HepG2 (cell line): Measurements from ENCODE around the gene RIMBP2. TPM values are rescaled to one million over a fixed set of nuclear protein-coding genes. Genes with fewer than 3 reads are reported as not detected.

ENCODE experiments used
- ATAC-seq: fragments of 200-7000 bp; cut with Tn5 transposase; 3 replicates; pipeline ENCODE4 v1.9.1; 2020; ENCODE audit warnings: mild to moderate bottlenecking, moderate library complexity
- BruUV-seq: library from RNA; stranded (reverse); fragments of 400-500 nt; replicated peaks from 2 replicates; lab custom pipeline; 2021; lab: Mats Ljungman, UMichigan
- CTCF ChIA-PET: fragments of 300-600 bp; formaldehyde crosslinking; extraction: SDS; loops from one replicate; lab custom pipeline; 2021; ENCODE audit warnings: low total read pairs, inconsistent platforms, low intra/inter-chr PET ratio; lab: Yijun Ruan, JAX
- POLR2A ChIA-PET: fragments of 350-600 bp; sonication (Branson Sonifier 250); formaldehyde crosslinking; loops from one replicate; lab custom pipeline; 2020; ENCODE audit warnings: antibody characterized with exemption, inconsistent platforms; lab: Yijun Ruan, JAX
- DNase-seq: peaks from one replicate; pipeline ENCODE4 v3.0.0-alpha.2; 2015; ENCODE audit warnings: low spot score
- FAIRE-seq: peaks from 3 replicates; lab custom pipeline; 2011; peaks lifted over from hg19 to GRCh38; lab: Jason Lieb, UNC
- H2AFZ ChIP-seq: one replicate; pipeline ENCODE4 v1.6.1; 2011; ENCODE audit warnings: low read length, inconsistent platforms
- H3K27ac ChIP-seq: fragments of 300-600 bp; 3 replicates; pipeline ENCODE4 v1.8.0; 2011; ENCODE audit warnings: mixed run types, mild to moderate bottlenecking, mixed read lengths, low read length, inconsistent platforms; ENCODE audit not compliant: insufficient read depth; ENCODE audit errors: extremely low read length
- H3K27me3 ChIP-seq, 2 experiments: fragments of 200-600 bp in 1 of 2; 2 replicates in 1 of 2; 3 replicates in 1 of 2; pipeline versions ENCODE4 v1.6.0 to v1.8.0; 2011; ENCODE audit warnings: low read length in 2 of 2, mild to moderate bottlenecking in 2 of 2, moderate library complexity in 2 of 2, inconsistent platforms in 1 of 2; ENCODE audit not compliant: insufficient read depth in 2 of 2, control insufficient read depth in 1 of 2
- H3K36me3 ChIP-seq, 2 experiments: fragments of 200-600 bp in 1 of 2; replicated peaks in 1 of 2; 2 replicates in 1 of 2; 3 replicates in 1 of 2; pipeline versions ENCODE4 v1.5.1 to v1.8.0; 2011; ENCODE audit warnings: low read length in 2 of 2, inconsistent platforms in 1 of 2; ENCODE audit not compliant: insufficient read depth in 2 of 2, control insufficient read depth in 1 of 2
- H3K4me1 ChIP-seq: 2 replicates; pipeline ENCODE4 v1.5.1; 2012; ENCODE audit warnings: low read length, inconsistent platforms; ENCODE audit not compliant: insufficient read depth
- H3K4me2 ChIP-seq: 2 replicates; pipeline ENCODE4 v1.6.0; 2011; ENCODE audit warnings: low read depth, low read length, inconsistent platforms
- H3K4me3 ChIP-seq, 3 experiments: fragments of 200-600 bp in 1 of 3; sonication (generic), shearing (Covaris generic) in 1 of 3; replicated peaks in 1 of 3; 2 replicates each; pipeline ENCODE4 v1.5.1; 2011 to 2016; ENCODE audit warnings: low read length in 3 of 3, inconsistent platforms in 2 of 3, low read depth in 2 of 3, mild to moderate bottlenecking in 2 of 3, control low read depth in 1 of 3, mixed read lengths in 1 of 3; ENCODE audit not compliant: insufficient read depth in 1 of 3
- H3K79me2 ChIP-seq: one replicate; pipeline ENCODE4 v1.6.1; 2011; ENCODE audit warnings: low read length, inconsistent platforms; ENCODE audit not compliant: insufficient read depth
- H3K9ac ChIP-seq: 2 replicates; pipeline ENCODE4 v1.6.0; 2011; ENCODE audit warnings: mild to moderate bottlenecking, low read depth, low read length, inconsistent platforms; ENCODE audit not compliant: insufficient read depth
- H3K9me3 ChIP-seq: 2 replicates; pipeline ENCODE4 v1.5.1; 2012; ENCODE audit warnings: mild to moderate bottlenecking, low read length
- H4K20me1 ChIP-seq: 2 replicates; pipeline ENCODE4 v1.6.0; 2011; ENCODE audit warnings: inconsistent platforms, mild to moderate bottlenecking, low read length, moderate library complexity; ENCODE audit not compliant: insufficient read depth
- AKAP8 ChIP-seq: sonication (generic); formaldehyde crosslinking; IDR thresholded peaks from 2 replicates; pipeline ENCODE4 v1.5.1; 2020; ENCODE audit warnings: mild to moderate bottlenecking, missing genetic modification reagents
- CCAR2 ChIP-seq: fragments of 200-400 bp; formaldehyde crosslinking; optimal IDR thresholded peaks from 2 replicates; pipeline ENCODE3; 2018; ENCODE audit warnings: low read depth, mild to moderate bottlenecking, low read length, moderate library complexity
- CHCHD3 ChIP-seq: sonication (generic); formaldehyde crosslinking; IDR thresholded peaks from 2 replicates; pipeline ENCODE4 v1.8.0; 2022; ENCODE audit warnings: mild to moderate bottlenecking, missing genetic modification reagents, moderate library complexity
- ELF4 ChIP-seq: sonication (generic); formaldehyde crosslinking; IDR thresholded peaks from 2 replicates; pipeline ENCODE4 v1.5.0; 2020; ENCODE audit warnings: missing genetic modification reagents, mild to moderate bottlenecking, moderate library complexity, borderline replicate concordance
- ELK4 ChIP-seq: sonication (generic); formaldehyde crosslinking; IDR thresholded peaks from 2 replicates; pipeline ENCODE4 v1.9.0; 2021; ENCODE audit warnings: missing genetic modification reagents, borderline replicate concordance
- GATA4 ChIP-seq: sonication (generic); IDR thresholded peaks from 2 replicates; pipeline ENCODE4 v1.6.1; 2016; ENCODE audit warnings: antibody characterized with exemption, low read depth, borderline replicate concordance
- HBP1 ChIP-seq: IDR thresholded peaks from 2 replicates; pipeline ENCODE4 v1.6.1; 2016; ENCODE audit warnings: low read depth, control low read depth
- JDP2 ChIP-seq: sonication (generic); formaldehyde crosslinking; IDR thresholded peaks from 2 replicates; pipeline ENCODE4 v1.8.1; 2022; ENCODE audit warnings: missing genetic modification reagents, borderline replicate concordance
- KAT8 ChIP-seq: IDR thresholded peaks from 2 replicates; pipeline ENCODE4 v1.6.1; 2016; ENCODE audit warnings: missing genetic modification reagents, missing compliant biosample characterization
- SNAI1 ChIP-seq: sonication (generic); formaldehyde crosslinking; IDR thresholded peaks from 2 replicates; pipeline ENCODE4 v1.5.0; 2020; ENCODE audit warnings: mild to moderate bottlenecking, missing genetic modification reagents, borderline replicate concordance
- SP5 ChIP-seq: IDR thresholded peaks from 2 replicates; pipeline ENCODE4 v1.6.1; 2016; ENCODE audit warnings: low read depth, borderline replicate concordance
- TRIM22 ChIP-seq: fragments of 450-650 bp; IDR thresholded peaks from 2 replicates; pipeline ENCODE4 v1.6.1; 2017
- ZBTB42 ChIP-seq: sonication (generic); formaldehyde crosslinking; IDR thresholded peaks from 2 replicates; pipeline ENCODE4 v1.5.0; 2020; ENCODE audit warnings: mild to moderate bottlenecking, missing genetic modification reagents
- ZNF326 ChIP-seq: sonication (generic); formaldehyde crosslinking; IDR thresholded peaks from 2 replicates; pipeline ENCODE4 v1.4.0; 2020; ENCODE audit warnings: missing genetic modification reagents, borderline replicate concordance
- ZNF543 ChIP-seq: sonication (generic); formaldehyde crosslinking; IDR thresholded peaks from 2 replicates; pipeline ENCODE4 v1.4.0; 2020; ENCODE audit warnings: mild to moderate bottlenecking, missing genetic modification reagents
- ZNF619 ChIP-seq: sonication (generic); formaldehyde crosslinking; IDR thresholded peaks from 2 replicates; pipeline ENCODE4 v1.4.0; 2020; ENCODE audit warnings: mild to moderate bottlenecking, missing genetic modification reagents
- ZNF629 ChIP-seq: sonication (generic); formaldehyde crosslinking; conservative IDR thresholded peaks from 2 replicates; pipeline ENCODE4 v1.5.0; 2020; ENCODE audit warnings: missing genetic modification reagents
- ZNF710 ChIP-seq: sonication (generic); formaldehyde crosslinking; IDR thresholded peaks from 2 replicates; pipeline ENCODE4 v1.5.0; 2020; ENCODE audit warnings: mild to moderate bottlenecking, missing genetic modification reagents, borderline replicate concordance
- ZNF839 ChIP-seq: sonication (generic); formaldehyde crosslinking; IDR thresholded peaks from 2 replicates; pipeline ENCODE4 v1.4.0; 2020; ENCODE audit warnings: missing genetic modification reagents, mild to moderate bottlenecking, borderline replicate concordance
- WGBS: methylation state at CpG from one replicate; pipeline ENCODE4 v1.1.6; 2017; ENCODE audit warnings: low lambda C conversion rate; 5-methylcytosine and 5-hydroxymethylcytosine counted together
- in situ Hi-C: cut with HindIII; loops from 2 replicates; pipeline ENCODE4 v1.10.0; 2017; ENCODE audit warnings: low pct_unique_long_range_greater_than_20kb; ENCODE audit not compliant: extremely low pct_ligation_motif_present
- intact Hi-C: fragments of 100-400 bp; cut with micrococcal nuclease; formaldehyde crosslinking; loops from one replicate; pipeline ENCODE4 v1.10.0; 2022; ENCODE audit not compliant: unreplicated experiment
- polyA plus RNA-seq, 8 experiments: library from polyadenylated mRNA; depleted of rRNA in 3 of 8; stranded (reverse) in 7 of 8; unstranded in 1 of 8; fragments of >200 nt; fragmentation: Illumina TruSeq in 4 of 8; extraction: Trizol in 4 of 8; gene quantifications; 2 replicates each; pipeline versions ENCODE4 v1.2.1 to v1.2.3, GENCODE V29; 2011 to 2016; ENCODE audit warnings: low read depth in 4 of 8, missing spikeins in 1 of 8, mixed read lengths in 1 of 8; ENCODE audit not compliant: insufficient read depth in 1 of 8
- total RNA-seq, 5 experiments: library from RNA; depleted of rRNA; stranded (reverse); fragments of >200 nt; fragmentation: Illumina TruSeq; extraction: Trizol; gene quantifications; 2 replicates each; pipeline ENCODE4 v1.2.3, GENCODE V29; 2016; ENCODE audit warnings: low read depth in 1 of 5

Gene RIMBP2
- total and polyA plus RNA-seq, 2 of the 13 experiments (the other 11 are each of a cell fraction or from before 2014, with no cell fraction given) = 0.03 TPM; not detected in 1

GRCh38 chr12:130511285-130511684 is 204.8 kb downstream of the RIMBP2 start:
- Histone ChIP-seq H3K9ac (no peak overlapping the region), H3K27ac (no peak overlapping the region), H3K4me3 (no peak overlapping the region), H4K20me1 (no peaks in the 10 kb centered on the region), H3K4me2 (no peak overlapping the region), H3K9me3 (no peaks in the 10 kb centered on the region), H3K27me3 (peaks cover 3 to 23% of the 10 kb centered on the region in 2 experiments; a peak in 3 of 5 replicates), H3K4me1 (no peaks in the 10 kb centered on the region), H3K36me3 (no peaks in the 10 kb centered on the region), H3K79me2 (no peaks in the 10 kb centered on the region), H2AFZ (no peak overlapping the region)
- BruUV-seq = no TSS peak
- FAIRE-seq (no peak), ATAC-seq (no peak), DNase-seq (no peak)
- POLR2A ChIA-PET = no interaction called here
- WGBS = 27% methylated on average over 9 of the region's 12 CpGs
- intact Hi-C loops (no loop called here), in situ Hi-C loops (no loop called here)
- CTCF ChIA-PET = no interaction called here
- TF ChIP-seq ELK4 = no peak
- no peak for TF ChIP-seq CCAR2
- no peak for TF ChIP-seq ZNF326 (CRISPR knock-in tag)
- TF ChIP-seq KAT8 = no peak
- TF ChIP-seq JDP2 (CRISPR knock-in tag) = no peak
- no peak for TF ChIP-seq ZNF710 (CRISPR knock-in tag)
- no peak for TF ChIP-seq CHCHD3 (CRISPR knock-in tag)
- no peak for TF ChIP-seq SNAI1
- TF ChIP-seq ZBTB42 (CRISPR knock-in tag) = no peak
- TF ChIP-seq ZNF839 (CRISPR knock-in tag) = no peak
- TF ChIP-seq GATA4 = no peak
- no peak for TF ChIP-seq AKAP8 (CRISPR knock-in tag)
- TF ChIP-seq ELF4 (CRISPR knock-in tag) = no peak
- TF ChIP-seq ZNF629 (CRISPR knock-in tag) = no peak
- no peak for TF ChIP-seq SP5
- TF ChIP-seq ZNF543 (CRISPR knock-in tag) = no peak
- no peak for TF ChIP-seq HBP1
- TF ChIP-seq ZNF619 (CRISPR knock-in tag) = no peak
- no peak for TF ChIP-seq TRIM22
